Fibroblast of lung (primary cell): ENCODE measurements around the gene ZNF609.

Experiments
- EZH2 ChIP-seq: IDR thresholded peaks from 2 replicates; pipeline ENCODE4 v1.5.1; 2012; ENCODE audit warnings: low read length, control low read depth, mild to moderate bottlenecking; ENCODE audit errors: missing control alignments
- TF ChIP-seq, protein P1 (sequence below), 2 donors: IDR thresholded peaks in 1 of 2; conservative IDR thresholded peaks in 1 of 2; 1 replicate in 1 of 2; 2 replicates in 1 of 2; pipeline ENCODE4 v1.5.1; 2011 to 2012; ENCODE audit warnings: low read length in 2 of 2, control low read depth in 1 of 2, inconsistent platforms in 1 of 2, low read depth in 1 of 2, mild to moderate bottlenecking in 1 of 2

DNA sequence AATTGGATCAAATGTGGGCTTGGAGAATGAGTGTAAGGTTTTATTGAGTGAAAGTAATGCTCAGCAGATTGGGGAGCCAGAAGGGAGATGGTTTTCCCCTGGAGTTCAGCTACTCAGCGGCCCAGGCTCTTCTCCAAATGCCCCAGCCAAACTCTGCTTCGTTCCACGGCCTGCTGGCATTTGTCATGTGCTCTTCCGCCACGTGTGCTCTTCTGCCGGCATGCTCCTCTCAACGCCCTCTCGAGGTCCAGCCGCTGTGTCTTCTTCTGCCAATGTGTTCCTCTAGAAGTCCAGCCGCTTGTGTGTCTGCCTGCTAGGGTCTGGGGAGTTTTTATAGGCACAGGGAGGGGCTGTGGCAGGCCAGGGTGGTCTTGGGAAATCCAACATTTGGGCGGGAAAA is 158.2 kb downstream of the ZNF609 start:
- no peak for TF ChIP-seq EZH2
- TF ChIP-seq, protein P1, sequence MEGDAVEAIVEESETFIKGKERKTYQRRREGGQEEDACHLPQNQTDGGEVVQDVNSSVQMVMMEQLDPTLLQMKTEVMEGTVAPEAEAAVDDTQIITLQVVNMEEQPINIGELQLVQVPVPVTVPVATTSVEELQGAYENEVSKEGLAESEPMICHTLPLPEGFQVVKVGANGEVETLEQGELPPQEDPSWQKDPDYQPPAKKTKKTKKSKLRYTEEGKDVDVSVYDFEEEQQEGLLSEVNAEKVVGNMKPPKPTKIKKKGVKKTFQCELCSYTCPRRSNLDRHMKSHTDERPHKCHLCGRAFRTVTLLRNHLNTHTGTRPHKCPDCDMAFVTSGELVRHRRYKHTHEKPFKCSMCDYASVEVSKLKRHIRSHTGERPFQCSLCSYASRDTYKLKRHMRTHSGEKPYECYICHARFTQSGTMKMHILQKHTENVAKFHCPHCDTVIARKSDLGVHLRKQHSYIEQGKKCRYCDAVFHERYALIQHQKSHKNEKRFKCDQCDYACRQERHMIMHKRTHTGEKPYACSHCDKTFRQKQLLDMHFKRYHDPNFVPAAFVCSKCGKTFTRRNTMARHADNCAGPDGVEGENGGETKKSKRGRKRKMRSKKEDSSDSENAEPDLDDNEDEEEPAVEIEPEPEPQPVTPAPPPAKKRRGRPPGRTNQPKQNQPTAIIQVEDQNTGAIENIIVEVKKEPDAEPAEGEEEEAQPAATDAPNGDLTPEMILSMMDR (conservative IDR thresholded peaks at IDR 0.05 in 1 of 2, IDR thresholded peaks at IDR 0.05 in 1 of 2; ENCODE audit: low read depth in 1 of 2, low read length in 2 of 2): no peak
